Astrocyte of the cerebellum (primary cell): Measurements from ENCODE around the gene ANKRD2.
A peak's percentile ranks its signal among the peaks of the same experiment; 100 is the strongest.

Source experiments
- DNase-seq: peaks from one replicate; pipeline ENCODE4 v3.0.0-alpha.2; 2011; ENCODE audit warnings: low read depth
- H3K4me3 ChIP-seq: 2 replicates; pipeline ENCODE4 v1.5.1; 2011; ENCODE audit warnings: mild to moderate bottlenecking, low read depth, low read length, moderate library complexity
- in situ Hi-C: cut with HindIII; loops from 2 replicates; pipeline ENCODE4 v1.10.0; 2017; ENCODE audit warnings: low sequenced_read_pairs
- TF ChIP-seq, protein P1 (sequence below): IDR thresholded peaks from 2 replicates; pipeline ENCODE4 v1.5.1; 2012; ENCODE audit warnings: low read length, low read depth, moderate library complexity, mild to moderate bottlenecking; ENCODE audit errors: missing control alignments

ANKRD2 gene

DNA sequence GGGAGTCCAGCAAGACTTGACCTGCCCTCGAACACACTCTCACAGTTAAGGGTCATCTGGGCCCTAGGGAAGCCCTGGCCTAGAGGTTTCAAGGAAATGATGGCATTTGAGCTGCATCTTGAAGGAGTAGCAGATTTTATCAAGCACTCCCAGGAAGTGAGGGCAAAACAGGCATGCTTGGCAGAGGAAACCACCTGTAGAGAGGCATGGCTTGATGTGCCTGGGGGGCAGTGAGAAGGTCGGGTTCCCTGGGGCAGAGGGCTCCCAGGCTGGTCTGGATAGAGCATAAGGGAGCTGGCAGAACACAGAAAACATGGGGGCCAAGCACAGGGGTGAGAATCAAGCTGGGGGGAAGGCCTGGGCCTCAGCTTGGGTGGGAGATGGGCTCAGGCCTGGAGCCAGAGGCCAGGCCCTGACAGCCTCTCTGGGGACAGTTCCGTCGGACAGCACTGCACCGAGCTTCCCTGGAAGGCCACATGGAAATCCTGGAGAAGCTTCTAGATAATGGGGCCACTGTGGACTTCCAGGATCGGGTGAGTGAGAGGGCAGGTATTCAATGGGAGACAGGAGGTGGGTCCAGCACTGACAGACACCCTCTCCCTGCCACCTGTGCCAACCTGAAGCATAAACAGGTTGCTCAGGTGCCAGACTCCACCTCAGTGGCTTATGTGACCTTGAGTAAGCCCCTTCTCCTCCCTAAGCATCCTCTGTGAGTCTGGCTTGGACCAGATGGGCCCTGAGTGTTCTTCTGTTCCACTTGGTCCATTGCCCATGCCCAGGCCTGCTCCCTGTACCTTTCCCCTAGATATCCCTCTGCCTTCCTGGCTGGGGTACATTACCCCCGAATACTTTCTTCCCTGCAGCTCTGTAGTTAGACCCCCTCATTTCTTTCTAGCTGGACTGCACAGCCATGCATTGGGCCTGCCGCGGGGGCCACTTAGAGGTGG, 8.1 kb downstream of the ANKRD2 start:
- TF ChIP-seq, protein P1, sequence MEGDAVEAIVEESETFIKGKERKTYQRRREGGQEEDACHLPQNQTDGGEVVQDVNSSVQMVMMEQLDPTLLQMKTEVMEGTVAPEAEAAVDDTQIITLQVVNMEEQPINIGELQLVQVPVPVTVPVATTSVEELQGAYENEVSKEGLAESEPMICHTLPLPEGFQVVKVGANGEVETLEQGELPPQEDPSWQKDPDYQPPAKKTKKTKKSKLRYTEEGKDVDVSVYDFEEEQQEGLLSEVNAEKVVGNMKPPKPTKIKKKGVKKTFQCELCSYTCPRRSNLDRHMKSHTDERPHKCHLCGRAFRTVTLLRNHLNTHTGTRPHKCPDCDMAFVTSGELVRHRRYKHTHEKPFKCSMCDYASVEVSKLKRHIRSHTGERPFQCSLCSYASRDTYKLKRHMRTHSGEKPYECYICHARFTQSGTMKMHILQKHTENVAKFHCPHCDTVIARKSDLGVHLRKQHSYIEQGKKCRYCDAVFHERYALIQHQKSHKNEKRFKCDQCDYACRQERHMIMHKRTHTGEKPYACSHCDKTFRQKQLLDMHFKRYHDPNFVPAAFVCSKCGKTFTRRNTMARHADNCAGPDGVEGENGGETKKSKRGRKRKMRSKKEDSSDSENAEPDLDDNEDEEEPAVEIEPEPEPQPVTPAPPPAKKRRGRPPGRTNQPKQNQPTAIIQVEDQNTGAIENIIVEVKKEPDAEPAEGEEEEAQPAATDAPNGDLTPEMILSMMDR, result no peak
- no peak overlapping the region for H3K4me3 ChIP-seq
- DNase-seq, result no peak
- in situ Hi-C loops, result no loop called here

DNA sequence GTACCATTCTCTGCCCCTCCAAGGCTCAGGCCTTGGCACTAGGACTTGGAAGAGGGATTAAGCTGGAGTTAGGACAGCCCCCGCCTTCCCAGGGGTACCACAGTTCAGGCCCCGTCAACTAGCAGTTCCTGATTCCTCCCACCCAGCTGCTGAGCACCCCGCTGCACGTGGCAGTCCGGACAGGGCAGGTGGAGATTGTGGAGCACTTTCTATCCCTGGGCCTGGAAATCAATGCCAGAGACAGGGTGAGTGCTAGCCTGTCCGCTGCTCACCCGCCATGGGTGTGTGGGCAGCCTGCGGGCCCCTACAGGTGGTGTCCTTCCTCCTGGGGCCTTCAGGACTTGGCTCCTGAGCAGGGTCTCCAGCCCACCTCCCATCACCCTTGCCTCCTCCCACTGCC, 9.6 kb downstream of the ANKRD2 start:
- DNase-seq, result no peak
- TF ChIP-seq, protein P1, result no peak
- H3K4me3 ChIP-seq, result no peak overlapping the region
- in situ Hi-C loops, result no loop called here

DNA sequence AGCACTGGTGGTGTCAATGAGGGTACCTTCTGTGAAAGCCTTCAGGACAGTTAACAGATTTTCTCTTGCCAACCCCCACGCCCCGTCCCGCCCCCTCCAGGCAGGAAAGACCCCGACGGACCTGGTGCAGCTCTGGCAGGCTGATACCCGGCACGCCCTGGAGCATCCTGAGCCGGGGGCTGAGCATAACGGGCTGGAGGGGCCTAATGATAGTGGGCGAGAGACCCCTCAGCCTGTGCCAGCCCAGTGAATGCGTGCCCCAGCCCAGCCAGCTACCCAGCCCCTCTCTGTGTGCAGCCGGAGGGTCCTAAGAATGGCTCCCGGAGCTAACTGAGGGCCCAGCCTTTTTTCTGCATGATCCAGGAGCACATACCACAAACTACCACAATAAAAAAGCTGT, 10.9 kb downstream of the ANKRD2 start:
- H3K4me3 ChIP-seq, result no peak overlapping the region

DNA sequence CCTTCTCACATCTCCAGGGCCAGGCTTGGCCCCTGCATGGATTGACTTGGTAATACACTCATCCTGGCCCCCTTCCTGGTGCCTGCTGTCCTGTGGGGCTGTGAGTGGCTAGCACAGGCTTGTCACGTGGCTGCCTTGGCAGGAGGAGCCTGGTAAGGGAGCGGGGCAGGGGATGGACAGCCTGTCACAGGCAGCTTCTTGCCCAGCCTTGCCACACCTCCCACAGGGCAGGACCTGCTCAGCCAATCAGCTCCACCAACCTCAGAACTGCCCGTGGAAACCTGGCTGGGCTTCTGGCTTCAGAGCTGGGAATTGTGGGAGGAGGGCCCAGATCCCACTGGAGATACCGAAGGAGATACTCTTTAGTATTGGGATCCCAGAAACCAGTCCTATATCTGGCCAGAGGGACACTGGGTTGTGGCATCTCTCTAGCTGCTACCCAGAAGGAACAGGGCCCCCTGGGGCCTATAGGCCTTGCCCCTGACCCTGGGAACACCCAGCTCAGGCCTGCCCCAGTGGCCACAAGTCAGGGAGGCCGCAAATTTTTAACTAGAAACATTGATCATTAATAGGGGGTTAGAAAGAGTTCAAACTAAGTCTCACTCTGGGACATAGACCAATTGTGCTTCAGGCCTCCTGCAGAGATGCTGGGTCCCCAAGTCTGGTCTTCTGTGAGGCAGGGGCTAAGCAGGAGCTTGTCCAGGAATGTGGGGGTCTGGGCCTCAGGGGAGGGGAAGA, 11.7 kb downstream of the ANKRD2 start, which contains the start of gene HOGA1:
HOGA1 (plus strand) TSS at position 330 of the 738 bp plus-strand sequence; CDS start at position 645, 315 bp downstream.
- in situ Hi-C loops, result no loop called here
- TF ChIP-seq, protein P1, result no peak
- H3K4me3 ChIP-seq, result no peak within 1 kb of the TSS
- peak; percentile 31 for DNase-seq

More for the DNA sequence above, 10.9 kb downstream of the ANKRD2 start:
- DNase-seq, result no peak
- in situ Hi-C loops, result no loop called here
- TF ChIP-seq, protein P1, result no peak

DNA sequence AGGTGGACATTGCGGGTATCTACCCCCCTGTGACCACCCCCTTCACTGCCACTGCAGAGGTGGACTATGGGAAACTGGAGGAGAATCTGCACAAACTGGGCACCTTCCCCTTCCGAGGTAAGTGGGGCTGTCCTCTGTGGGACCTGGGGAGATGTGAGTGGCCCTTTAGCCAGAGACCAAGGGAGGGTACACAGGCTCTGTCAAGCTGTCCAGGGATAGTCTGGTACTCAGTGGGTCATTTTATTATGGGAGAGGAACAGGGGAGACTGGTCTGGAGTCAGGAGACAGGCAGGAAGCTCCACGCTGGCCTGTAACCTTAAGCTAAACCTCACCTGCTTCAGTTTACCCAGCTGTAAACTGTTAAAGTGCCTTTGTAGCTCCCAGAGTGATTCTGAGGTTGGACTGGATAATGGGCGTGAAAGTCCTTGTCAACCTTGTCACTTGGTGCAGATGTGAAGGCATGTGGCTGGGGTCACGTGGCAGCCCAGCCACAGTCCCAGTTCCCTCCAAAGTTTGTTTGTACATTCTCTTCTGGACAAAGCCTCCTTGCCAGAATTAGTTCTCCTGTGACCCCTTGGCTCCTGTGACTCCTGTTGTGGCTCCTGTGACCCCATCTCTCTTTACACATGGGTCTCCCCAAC, 12.3 kb downstream of the ANKRD2 start:
- in situ Hi-C loops, result no loop called here
- no peak for DNase-seq
- TF ChIP-seq, protein P1, result no peak
- H3K4me3 ChIP-seq, result no peak overlapping the region

DNA sequence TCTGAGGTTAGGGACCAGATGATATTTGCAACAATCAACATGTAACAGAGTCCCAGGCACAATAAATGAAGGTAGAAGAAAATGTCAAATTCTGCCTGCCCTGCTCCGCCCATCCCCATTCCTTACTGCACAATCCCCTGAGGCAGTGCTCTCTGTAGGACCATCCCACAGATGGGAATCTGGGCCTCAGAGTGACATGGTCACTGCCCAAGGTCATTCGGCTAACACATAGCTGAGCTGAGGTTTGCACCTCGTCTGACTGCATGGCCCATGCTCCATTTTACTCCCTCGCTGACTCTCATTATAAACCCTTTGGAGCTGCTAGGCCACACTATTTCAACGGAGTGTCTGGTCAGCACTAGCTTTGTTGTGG, 12.8 kb downstream of the ANKRD2 start:
- DNase-seq, result no peak
- no peak overlapping the region for H3K4me3 ChIP-seq
- TF ChIP-seq, protein P1, result no peak
- in situ Hi-C loops, result no loop called here
